CD4-positive, alpha-beta T cell (primary cell): ENCODE measurements around the gene SLC12A9. TPM values are rescaled to one million over a fixed set of nuclear protein-coding genes. Genes with fewer than 3 reads are reported as not detected.

Experiments used
- ATAC-seq: fragments of 200-7000 bp; cut with Tn5 transposase; one replicate; pipeline ENCODE4 v1.10.0; 2022; ENCODE audit warnings: mild to moderate bottlenecking; ENCODE audit not compliant: poor library complexity
- CTCF ChIA-PET: fragments of 350-600 bp; sonication (Branson Sonifier 250); formaldehyde crosslinking; loops from one replicate; lab custom pipeline; 2021; ENCODE audit warnings: antibody characterized with exemption, inconsistent platforms; lab: Charles Lee
- POLR2A ChIA-PET: fragments of 350-600 bp; sonication (Branson Sonifier 250); formaldehyde crosslinking; loops from one replicate; lab custom pipeline; 2021; ENCODE audit warnings: antibody characterized with exemption, inconsistent platforms; lab: Charles Lee
- DNase-seq, 14 experiments: peaks; one replicate each; pipeline ENCODE4 v3.0.0-alpha.2; 2013 to 2020; ENCODE audit warnings: mixed read lengths in 2 of 14
- H3K27ac ChIP-seq, 2 donors: one replicate each; pipeline versions ENCODE4 v1.5.1 to v1.7.0; 2013; ENCODE audit warnings: low read length in 2 of 2, low read depth in 1 of 2, mild to moderate bottlenecking in 1 of 2
- H3K27me3 ChIP-seq, 2 experiments: 1 replicate in 1 of 2; 2 replicates in 1 of 2; pipeline versions ENCODE4 v1.6.1 to v1.7.0; 2013; ENCODE audit warnings: low read length in 2 of 2, control low read depth in 1 of 2, mild to moderate bottlenecking in 1 of 2, moderate library complexity in 1 of 2; ENCODE audit not compliant: insufficient read depth in 2 of 2, control insufficient read depth in 1 of 2
- H3K36me3 ChIP-seq: one replicate; pipeline ENCODE4 v1.6.1; 2013; ENCODE audit warnings: low read length, control low read depth; ENCODE audit not compliant: insufficient read depth
- H3K4me1 ChIP-seq: one replicate; pipeline ENCODE4 v1.6.1; 2013; ENCODE audit warnings: low read length, control low read depth; ENCODE audit not compliant: insufficient read depth
- H3K4me3 ChIP-seq: one replicate; pipeline ENCODE4 v1.5.1; 2013; ENCODE audit warnings: mild to moderate bottlenecking, low read length, moderate library complexity
- H3K9me3 ChIP-seq, 2 experiments: 1 replicate in 1 of 2; 2 replicates in 1 of 2; pipeline versions ENCODE4 v1.6.1 to v1.7.0; 2013; ENCODE audit warnings: low read length in 2 of 2, mild to moderate bottlenecking in 2 of 2, control low read depth in 1 of 2, moderate library complexity in 1 of 2; ENCODE audit not compliant: control insufficient read depth in 1 of 2, insufficient read depth in 1 of 2
- H3K27ac Mint-ChIP-seq: one replicate; pipeline ENCODE4 v1.8.0; 2020; ENCODE audit warnings: mixed read lengths
- H3K27me3 Mint-ChIP-seq: one replicate; pipeline ENCODE4 v1.8.0; 2021; ENCODE audit warnings: mixed read lengths
- H3K36me3 Mint-ChIP-seq: one replicate; pipeline ENCODE4 v1.8.0; 2021; ENCODE audit warnings: low read depth, mixed read lengths
- H3K4me1 Mint-ChIP-seq: one replicate; pipeline ENCODE4 v1.8.0; 2021; ENCODE audit warnings: low read depth, mixed read lengths
- H3K4me3 Mint-ChIP-seq: one replicate; pipeline ENCODE4 v1.8.0; 2020; ENCODE audit warnings: mild to moderate bottlenecking, mixed read lengths
- H3K9me3 Mint-ChIP-seq: one replicate; pipeline ENCODE4 v1.8.0; 2020; ENCODE audit warnings: mixed read lengths
- CTCF ChIP-seq: fragments of 200-600 bp; IDR thresholded peaks from one replicate; pipeline ENCODE4 v1.8.0; 2022; ENCODE audit warnings: antibody characterized with exemption, mild to moderate bottlenecking
- intact Hi-C, 2 experiments: fragments of 100-400 bp; cut with DNase I in 1 of 2; cut with micrococcal nuclease in 1 of 2; formaldehyde crosslinking; loops; one replicate each; pipeline versions ENCODE4 v1.15.1 to v1.9.0; 2023 to 2025; cut with DNase I, micrococcal nuclease
- total RNA-seq, 174 experiments: library from RNA in 2 of 174; stranded (reverse) in 2 of 174; gene quantifications; one replicate each; pipeline ENCODE4 v1.2.3 and lab custom pipeline; 2021 to 2026

SLC12A9 gene
- total RNA-seq, 2 experiments from 2014 or later, result 26.3 to 28.2 TPM

DNA sequence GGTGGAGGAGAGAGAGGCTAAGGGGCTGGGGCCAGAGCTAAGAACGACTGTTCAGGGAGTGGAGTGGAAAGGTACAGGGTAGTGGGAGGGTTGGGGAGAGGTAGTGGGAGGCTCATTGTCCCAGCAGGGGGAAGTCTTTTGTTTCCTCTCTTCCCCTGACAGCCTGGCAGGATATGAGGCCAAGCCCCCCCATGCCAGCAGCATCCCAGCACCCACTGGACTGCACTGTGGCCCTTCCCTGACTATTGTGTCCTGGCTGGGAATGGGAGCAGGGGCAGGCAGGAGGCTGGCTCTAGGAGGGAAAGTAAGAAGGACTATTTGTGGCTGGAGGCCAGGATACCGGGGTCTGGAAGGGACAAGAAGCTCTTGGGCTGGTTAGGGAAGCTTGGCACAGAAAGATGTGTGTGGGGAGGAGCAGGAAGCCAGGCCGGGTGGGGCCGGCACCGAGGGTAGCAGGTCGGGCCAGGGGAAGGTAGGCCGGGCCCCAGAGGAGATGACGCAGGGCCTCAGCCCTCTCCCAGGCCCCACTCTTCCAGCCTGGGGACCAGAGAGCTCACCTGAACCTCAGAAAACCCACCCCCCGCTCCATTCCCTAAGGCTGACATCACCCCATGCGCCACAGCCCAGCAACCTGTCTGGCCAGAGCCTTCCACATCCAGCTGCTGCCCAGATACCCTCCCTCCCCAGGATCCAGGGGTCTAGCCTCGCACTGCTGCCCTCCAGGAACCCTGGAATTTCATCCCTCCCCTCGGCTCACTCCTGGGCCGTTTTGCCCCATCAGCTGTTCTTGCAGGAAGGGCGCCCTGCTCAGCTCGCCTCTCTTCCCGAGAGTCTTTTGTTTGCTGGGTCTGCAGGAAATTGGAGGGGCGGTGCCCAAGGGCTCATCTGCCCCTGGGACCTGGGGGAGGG, 16.4 kb upstream of the SLC12A9 start:
- peak overlapping the region; percentile 17 for H3K4me3 Mint-ChIP-seq
- CTCF ChIA-PET, result no interaction called here
- H3K27me3 Mint-ChIP-seq, result peaks cover 4% of the 10 kb centered on the region
- DNase-seq, result no peak
- ATAC-seq, result no peak
- no peaks in the 10 kb centered on the region for H3K36me3 Mint-ChIP-seq
- Histone ChIP-seq H3K9me3 (no peaks in the 10 kb centered on the region), H3K36me3 (no peaks in the 10 kb centered on the region), H3K27me3 (no peaks in the 10 kb centered on the region), H3K4me1 (peaks cover 16% of the 10 kb centered on the region), H3K27ac (no peak overlapping the region), H3K4me3 (no peak overlapping the region)
- peaks cover 10% of the 10 kb centered on the region for H3K4me1 Mint-ChIP-seq
- POLR2A ChIA-PET, result interaction anchor here (0.7 to 1.6 kb wide), 3 partner anchors 16 to 53 kb away, joined by 3 to 6 read pairs (median 4); partner anchors contain the start of genes SLC12A9, SRRT and UFSP1
- H3K27ac Mint-ChIP-seq, result peak overlapping the region; percentile 10
- TF ChIP-seq CTCF, result no peak
- intact Hi-C loops, result loop anchor here in 1 of 2 experiments (5.0 to 10.0 kb wide), 4 partner anchors 129 to 1221 kb away; partner anchors contain the start of genes FIS1, POP7, ZKSCAN1 and ZSCAN25
- no peaks in the 10 kb centered on the region for H3K9me3 Mint-ChIP-seq

- TF ChIP-seq CTCF, result no peak
- Histone ChIP-seq H3K36me3 (no peaks in the 10 kb centered on the region), H3K27ac (peak overlapping the region in 1 of 2 donors; percentile 10), H3K4me1 (peaks cover 16% of the 10 kb centered on the region), H3K9me3 (no peaks in the 10 kb centered on the region), H3K4me3 (peak overlapping the region; percentile 61), H3K27me3 (no peaks in the 10 kb centered on the region)
- intact Hi-C loops, result loop anchor here in 1 of 2 experiments (5.0 to 10.0 kb wide), 4 partner anchors 129 to 1222 kb away; partner anchors contain the start of genes FIS1, POP7, ZKSCAN1 and ZSCAN25
- H3K27me3 Mint-ChIP-seq, result peaks cover under 1% of the 10 kb centered on the region
- H3K4me1 Mint-ChIP-seq, result peaks cover 10% of the 10 kb centered on the region
- ATAC-seq (no peak), DNase-seq (no peak)
- no peaks in the 10 kb centered on the region for H3K36me3 Mint-ChIP-seq
- ChIA-PET CTCF (no interaction called here), POLR2A (interaction anchor here (0.7 to 1.0 kb wide), 2 partner anchors 16 to 38 kb away, joined by 4 to 6 read pairs; partner anchors contain the start of genes SLC12A9 and SRRT)
- peak overlapping the region; percentile 85 for H3K4me3 Mint-ChIP-seq
- H3K27ac Mint-ChIP-seq, result no peak overlapping the region
- H3K9me3 Mint-ChIP-seq, result no peaks in the 10 kb centered on the region
Observed at GRCh38 chr7:100836812-100837098, 15.8 kb upstream of the SLC12A9 start.

DNA sequence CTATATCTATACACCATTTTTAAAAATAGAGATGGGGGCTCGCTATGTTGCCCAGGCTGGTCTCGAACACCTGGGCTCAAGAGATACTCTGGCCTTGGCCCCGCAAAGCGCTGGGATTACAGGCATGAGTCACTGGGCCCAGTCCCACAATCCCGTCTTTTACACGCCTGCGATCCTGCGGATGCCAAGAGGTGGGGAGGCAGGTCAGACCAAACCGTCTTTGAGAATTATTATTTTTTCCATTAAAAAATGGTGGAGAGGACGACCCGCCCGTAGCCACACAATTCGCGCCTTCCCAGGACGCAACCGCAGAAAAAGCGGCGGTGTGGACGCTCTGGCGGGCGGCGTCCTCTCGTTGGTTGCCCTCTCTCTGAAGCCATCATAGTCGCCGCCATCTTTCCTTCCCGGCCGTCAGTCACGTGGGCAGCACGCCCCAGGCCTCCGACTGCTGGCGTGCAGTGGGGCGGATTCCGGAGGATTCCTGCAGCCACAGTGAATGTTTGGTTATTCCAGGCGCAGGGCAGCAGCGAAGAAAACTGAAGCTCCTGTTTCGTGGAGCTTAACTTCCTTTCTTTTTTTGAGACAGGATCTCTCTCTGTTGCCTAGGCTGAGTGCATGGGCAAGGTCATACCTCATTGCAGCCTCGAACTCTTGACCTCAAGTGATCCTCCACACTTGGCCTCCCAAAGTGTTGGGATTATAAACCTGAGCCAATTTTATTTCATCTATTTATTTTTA, 15.2 kb upstream of the SLC12A9 start:
- no peak for TF ChIP-seq CTCF
- no peaks in the 10 kb centered on the region for H3K36me3 Mint-ChIP-seq
- H3K27me3 Mint-ChIP-seq, result no peaks in the 10 kb centered on the region
- peak overlapping the region; percentile 85 for H3K4me3 Mint-ChIP-seq
- intact Hi-C loops, result loop anchor here in 1 of 2 experiments (5.0 to 10.0 kb wide), 4 partner anchors 130 to 1222 kb away; partner anchors contain the start of genes FIS1, POP7, ZKSCAN1 and ZSCAN25
- DNase-seq (peak; percentile 56 to 87 (median 76)), ATAC-seq (peak; percentile 99)
- CTCF ChIA-PET, result interaction anchor here (0.6 to 0.9 kb wide), 2 partner anchors 15 to 888 kb away, joined by 3 read pairs; partner anchors contain the start of gene SLC12A9
- peaks cover 10% of the 10 kb centered on the region for H3K4me1 Mint-ChIP-seq
- Histone ChIP-seq H3K36me3 (no peaks in the 10 kb centered on the region), H3K4me3 (peak overlapping the region; percentile 61), H3K27me3 (no peaks in the 10 kb centered on the region), H3K27ac (peak overlapping the region in 1 of 2 donors; percentile 10), H3K4me1 (peaks cover 16% of the 10 kb centered on the region), H3K9me3 (no peaks in the 10 kb centered on the region)
- no peaks in the 10 kb centered on the region for H3K9me3 Mint-ChIP-seq
- POLR2A ChIA-PET, result interaction anchor here (0.6 to 1.2 kb wide), 4 partner anchors 15 to 119 kb away, joined by 3 to 8 read pairs (median 4); partner anchors contain the start of genes SLC12A9 and SRRT
- peak overlapping the region; percentile 76 for H3K27ac Mint-ChIP-seq
